Ishikawa (cell line): ENCODE data around the gene EEFSEC.

Source experiments
- CEBPB ChIP-seq: IDR thresholded peaks from 2 replicates; pipeline ENCODE4 v1.6.1; 2012
- CREB1 ChIP-seq: IDR thresholded peaks from 2 replicates; pipeline ENCODE4 v1.6.1; 2012; ENCODE audit warnings: low read depth
- EGR1 ChIP-seq: IDR thresholded peaks from 2 replicates; pipeline ENCODE4 v1.6.1; 2012
- EP300 ChIP-seq: IDR thresholded peaks from 2 replicates; pipeline ENCODE4 v1.6.1; 2012; ENCODE audit warnings: borderline replicate concordance
- FOXM1 ChIP-seq: IDR thresholded peaks from 2 replicates; pipeline ENCODE4 v1.6.1; 2012; ENCODE audit warnings: low read depth, borderline replicate concordance
- NFIC ChIP-seq: IDR thresholded peaks from 2 replicates; pipeline ENCODE4 v1.6.1; 2012
- RAD21 ChIP-seq: IDR thresholded peaks from 2 replicates; pipeline ENCODE4 v1.6.1; 2012; ENCODE audit warnings: low read depth
- TAF1 ChIP-seq: IDR thresholded peaks from 2 replicates; pipeline ENCODE4 v1.6.1; 2012; ENCODE audit warnings: low read depth, mild to moderate bottlenecking
- TCF12 ChIP-seq: IDR thresholded peaks from 2 replicates; pipeline ENCODE4 v1.6.1; 2012; ENCODE audit warnings: low read depth
- TEAD4 ChIP-seq: IDR thresholded peaks from 2 replicates; pipeline ENCODE4 v1.6.1; 2012
- YY1 ChIP-seq: IDR thresholded peaks from 2 replicates; pipeline ENCODE4 v1.6.1; 2012; ENCODE audit warnings: low read depth
- ZBTB7A ChIP-seq: IDR thresholded peaks from 2 replicates; pipeline ENCODE4 v1.6.1; 2012; ENCODE audit warnings: low read depth
- TF ChIP-seq, protein P1 (sequence below): IDR thresholded peaks from 2 replicates; pipeline ENCODE4 v1.6.1; 2012
- TF ChIP-seq, protein P2 (sequence below): IDR thresholded peaks from 2 replicates; pipeline ENCODE4 v1.6.1; 2012; ENCODE audit warnings: low read depth, mild to moderate bottlenecking
- TF ChIP-seq, protein P3 (sequence below): IDR thresholded peaks from 2 replicates; pipeline ENCODE4 v1.6.1; 2012

Gene EEFSEC

DNA sequence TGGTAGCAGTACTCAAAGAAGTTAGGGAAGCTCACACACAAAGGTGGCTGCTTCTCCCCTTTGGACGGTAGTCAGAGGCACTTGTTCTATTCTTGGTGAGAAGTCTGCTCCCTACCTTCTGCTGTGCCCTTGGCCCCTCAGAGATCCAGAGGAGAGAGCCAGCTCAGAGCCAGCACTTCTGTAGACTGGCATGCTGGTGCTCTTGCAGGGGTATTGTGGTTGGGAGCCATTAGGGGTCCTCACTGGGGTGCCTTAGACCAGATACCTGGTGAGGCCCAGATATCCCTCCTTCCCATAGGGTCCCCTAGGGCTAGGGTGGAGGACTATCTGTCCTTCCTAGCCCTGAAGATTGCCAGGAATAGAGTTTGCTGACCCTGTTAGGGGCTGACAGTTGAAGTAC is 140.6 kb downstream of the EEFSEC start:
- TF ChIP-seq TCF12 = no peak
- TF ChIP-seq FOXM1 = no peak
- TF ChIP-seq, protein P1, sequence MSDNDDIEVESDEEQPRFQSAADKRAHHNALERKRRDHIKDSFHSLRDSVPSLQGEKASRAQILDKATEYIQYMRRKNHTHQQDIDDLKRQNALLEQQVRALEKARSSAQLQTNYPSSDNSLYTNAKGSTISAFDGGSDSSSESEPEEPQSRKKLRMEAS = no peak
- TF ChIP-seq YY1 = no peak
- TF ChIP-seq, protein P2, sequence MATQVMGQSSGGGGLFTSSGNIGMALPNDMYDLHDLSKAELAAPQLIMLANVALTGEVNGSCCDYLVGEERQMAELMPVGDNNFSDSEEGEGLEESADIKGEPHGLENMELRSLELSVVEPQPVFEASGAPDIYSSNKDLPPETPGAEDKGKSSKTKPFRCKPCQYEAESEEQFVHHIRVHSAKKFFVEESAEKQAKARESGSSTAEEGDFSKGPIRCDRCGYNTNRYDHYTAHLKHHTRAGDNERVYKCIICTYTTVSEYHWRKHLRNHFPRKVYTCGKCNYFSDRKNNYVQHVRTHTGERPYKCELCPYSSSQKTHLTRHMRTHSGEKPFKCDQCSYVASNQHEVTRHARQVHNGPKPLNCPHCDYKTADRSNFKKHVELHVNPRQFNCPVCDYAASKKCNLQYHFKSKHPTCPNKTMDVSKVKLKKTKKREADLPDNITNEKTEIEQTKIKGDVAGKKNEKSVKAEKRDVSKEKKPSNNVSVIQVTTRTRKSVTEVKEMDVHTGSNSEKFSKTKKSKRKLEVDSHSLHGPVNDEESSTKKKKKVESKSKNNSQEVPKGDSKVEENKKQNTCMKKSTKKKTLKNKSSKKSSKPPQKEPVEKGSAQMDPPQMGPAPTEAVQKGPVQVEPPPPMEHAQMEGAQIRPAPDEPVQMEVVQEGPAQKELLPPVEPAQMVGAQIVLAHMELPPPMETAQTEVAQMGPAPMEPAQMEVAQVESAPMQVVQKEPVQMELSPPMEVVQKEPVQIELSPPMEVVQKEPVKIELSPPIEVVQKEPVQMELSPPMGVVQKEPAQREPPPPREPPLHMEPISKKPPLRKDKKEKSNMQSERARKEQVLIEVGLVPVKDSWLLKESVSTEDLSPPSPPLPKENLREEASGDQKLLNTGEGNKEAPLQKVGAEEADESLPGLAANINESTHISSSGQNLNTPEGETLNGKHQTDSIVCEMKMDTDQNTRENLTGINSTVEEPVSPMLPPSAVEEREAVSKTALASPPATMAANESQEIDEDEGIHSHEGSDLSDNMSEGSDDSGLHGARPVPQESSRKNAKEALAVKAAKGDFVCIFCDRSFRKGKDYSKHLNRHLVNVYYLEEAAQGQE = no peak
- no peak for TF ChIP-seq TAF1
- TF ChIP-seq CEBPB = no peak
- no peak for TF ChIP-seq ZBTB7A
- TF ChIP-seq EP300 = no peak
- no peak for TF ChIP-seq RAD21
- no peak for TF ChIP-seq CREB1
- TF ChIP-seq, protein P3, sequence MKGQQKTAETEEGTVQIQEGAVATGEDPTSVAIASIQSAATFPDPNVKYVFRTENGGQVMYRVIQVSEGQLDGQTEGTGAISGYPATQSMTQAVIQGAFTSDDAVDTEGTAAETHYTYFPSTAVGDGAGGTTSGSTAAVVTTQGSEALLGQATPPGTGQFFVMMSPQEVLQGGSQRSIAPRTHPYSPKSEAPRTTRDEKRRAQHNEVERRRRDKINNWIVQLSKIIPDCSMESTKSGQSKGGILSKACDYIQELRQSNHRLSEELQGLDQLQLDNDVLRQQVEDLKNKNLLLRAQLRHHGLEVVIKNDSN = no peak
- no peak for TF ChIP-seq EGR1
- no peak for TF ChIP-seq NFIC
- no peak for TF ChIP-seq TEAD4

DNA sequence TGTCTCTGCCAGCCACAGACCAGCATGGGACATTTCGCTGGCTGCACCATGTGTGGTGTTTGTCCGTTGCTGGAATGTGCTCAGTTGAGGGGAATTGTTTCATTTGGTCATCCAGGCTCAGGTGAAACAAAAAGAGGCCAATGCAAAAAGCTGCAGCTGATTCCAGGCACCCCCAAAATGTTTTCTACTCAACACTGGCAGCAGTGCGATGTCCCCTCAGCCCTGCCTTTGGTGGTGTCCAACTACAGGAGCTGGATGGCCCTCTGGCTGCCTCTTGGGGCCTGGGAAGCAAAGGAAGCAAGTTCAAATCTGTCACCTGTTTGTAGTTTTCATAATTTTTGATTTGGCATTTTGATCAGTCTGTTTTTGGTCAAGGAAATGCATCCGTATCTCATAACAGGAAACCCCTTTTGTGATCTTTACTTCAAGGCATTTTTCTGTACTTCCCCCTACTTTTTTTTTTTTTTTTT is 141.8 kb downstream of the EEFSEC start:
- no peak for TF ChIP-seq TCF12
- no peak for TF ChIP-seq TAF1
- no peak for TF ChIP-seq NFIC
- no peak for TF ChIP-seq YY1
- no peak for TF ChIP-seq RAD21
- no peak for TF ChIP-seq EGR1
- TF ChIP-seq EP300 = no peak
- TF ChIP-seq, protein P2 = no peak
- no peak for TF ChIP-seq FOXM1
- TF ChIP-seq CEBPB = no peak
- TF ChIP-seq, protein P1 = no peak
- TF ChIP-seq CREB1 = no peak
- TF ChIP-seq, protein P3 = no peak
- no peak for TF ChIP-seq TEAD4
- TF ChIP-seq ZBTB7A = no peak

GRCh38 chr3:128296469-128297251 is 143.4 kb downstream of the EEFSEC start:
- TF ChIP-seq CREB1 (no peak), ZBTB7A (no peak), EGR1 (no peak), YY1 (no peak), TEAD4 (no peak)
- TF ChIP-seq, protein P1 = no peak

DNA sequence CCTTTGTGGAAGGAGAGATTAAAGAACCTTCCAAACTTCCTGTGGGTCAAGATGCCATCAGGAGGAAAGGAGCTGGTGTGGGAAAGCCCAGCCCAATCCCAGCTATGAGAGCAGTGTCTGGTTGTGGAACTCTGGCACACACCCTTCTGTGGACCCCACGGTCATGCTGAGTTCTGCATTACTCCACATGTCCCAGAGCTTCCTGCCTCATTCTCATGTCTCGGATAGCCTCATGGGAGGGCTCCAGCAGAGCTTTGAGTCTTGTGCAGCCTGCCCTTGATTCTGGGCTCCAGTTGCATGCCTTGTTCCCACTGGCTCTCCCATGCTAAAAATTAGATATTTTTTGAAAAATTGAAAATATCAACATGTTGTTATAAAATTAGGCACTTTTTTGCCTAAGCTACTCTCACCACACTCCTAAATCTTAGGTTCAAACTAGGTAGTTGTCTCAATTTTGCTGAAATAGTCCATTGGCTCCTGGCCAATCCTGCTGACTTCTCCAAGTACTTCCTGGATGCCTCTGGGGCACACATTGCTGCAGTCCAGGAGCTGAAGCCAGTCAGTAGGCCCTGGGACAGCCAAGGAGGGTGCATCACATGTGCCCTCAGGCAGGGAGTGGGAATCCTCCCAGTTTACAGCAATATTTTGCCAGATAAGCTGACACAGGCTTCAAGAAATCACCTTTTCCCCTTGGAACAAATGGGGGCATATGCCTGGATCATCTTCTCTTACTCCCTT is 144.3 kb downstream of the EEFSEC start:
- TF ChIP-seq TAF1 (no peak), YY1 (no peak), NFIC (peak; percentile 50; the same call in 1 of the 2 replicates)

DNA sequence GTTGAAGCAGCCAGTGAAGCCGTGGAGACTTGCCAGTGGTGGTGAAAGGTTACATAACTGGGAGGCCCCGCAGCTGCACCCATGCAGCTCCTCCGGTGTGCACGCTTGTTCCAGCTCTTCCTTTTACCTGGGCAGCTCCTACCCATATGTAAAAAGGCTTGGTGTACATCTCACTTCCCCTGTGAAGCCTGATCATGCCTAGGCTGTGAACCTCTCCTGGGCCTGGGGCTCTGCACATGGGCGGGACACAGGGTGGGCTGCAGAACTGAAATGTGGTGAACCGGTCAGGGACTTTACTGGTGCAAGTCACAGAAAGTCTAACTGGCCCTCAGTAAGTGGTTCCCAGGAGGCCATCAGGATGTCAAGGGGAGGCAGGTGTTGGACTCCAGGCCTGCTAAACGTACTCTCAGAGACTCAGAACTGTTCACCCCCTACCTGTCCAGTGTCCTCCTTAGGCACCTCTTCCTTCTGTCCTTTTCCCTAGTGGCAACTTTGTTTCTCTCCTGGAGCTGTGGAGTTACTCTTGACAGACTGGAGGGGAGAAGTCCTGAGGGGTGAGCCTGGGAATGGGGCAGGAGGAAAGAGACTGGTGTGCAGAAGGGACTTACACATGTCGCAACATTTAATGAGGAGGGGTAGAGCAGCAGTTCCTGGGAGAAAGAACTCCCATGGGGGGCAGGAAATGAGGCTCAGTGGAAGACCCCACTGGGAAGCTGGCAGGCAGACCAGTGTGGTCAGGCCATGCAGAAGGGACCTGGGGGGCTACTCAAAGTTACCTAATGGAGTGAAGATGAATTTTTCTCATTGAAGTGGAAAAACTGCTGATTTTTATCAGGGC is 148.1 kb downstream of the EEFSEC start:
- TF ChIP-seq CEBPB = no peak
- no peak for TF ChIP-seq YY1
- TF ChIP-seq RAD21 = no peak
- TF ChIP-seq FOXM1 = no peak
- TF ChIP-seq, protein P1 = no peak
- no peak for TF ChIP-seq EP300
- no peak for TF ChIP-seq TCF12
- no peak for TF ChIP-seq CREB1
- no peak for TF ChIP-seq TAF1
